OCI-M1 (cell line): ENCODE data around the gene IGF2BP2.
A peak's percentile ranks its signal among the peaks of the same experiment; 100 is the strongest.

ENCODE experiments used
- DNase-seq: peaks from one replicate; lab custom pipeline; 2025; lab: John Stamatoyannopoulos, UW

Gene IGF2BP2

GRCh38 chr3:185733980-185734724, 90.7 kb downstream of the IGF2BP2 start:
- peak; percentile 77 for DNase-seq

GRCh38 chr3:185732782-185733181, 92.1 kb downstream of the IGF2BP2 start:
- DNase-seq, result no peak

- no peak for DNase-seq
These were observed 94.3 kb downstream of the IGF2BP2 start for GRCh38 chr3:185730550-185730949.

GRCh38 chr3:185729337-185730055, 95.3 kb downstream of the IGF2BP2 start:
- no peak for DNase-seq

DNA sequence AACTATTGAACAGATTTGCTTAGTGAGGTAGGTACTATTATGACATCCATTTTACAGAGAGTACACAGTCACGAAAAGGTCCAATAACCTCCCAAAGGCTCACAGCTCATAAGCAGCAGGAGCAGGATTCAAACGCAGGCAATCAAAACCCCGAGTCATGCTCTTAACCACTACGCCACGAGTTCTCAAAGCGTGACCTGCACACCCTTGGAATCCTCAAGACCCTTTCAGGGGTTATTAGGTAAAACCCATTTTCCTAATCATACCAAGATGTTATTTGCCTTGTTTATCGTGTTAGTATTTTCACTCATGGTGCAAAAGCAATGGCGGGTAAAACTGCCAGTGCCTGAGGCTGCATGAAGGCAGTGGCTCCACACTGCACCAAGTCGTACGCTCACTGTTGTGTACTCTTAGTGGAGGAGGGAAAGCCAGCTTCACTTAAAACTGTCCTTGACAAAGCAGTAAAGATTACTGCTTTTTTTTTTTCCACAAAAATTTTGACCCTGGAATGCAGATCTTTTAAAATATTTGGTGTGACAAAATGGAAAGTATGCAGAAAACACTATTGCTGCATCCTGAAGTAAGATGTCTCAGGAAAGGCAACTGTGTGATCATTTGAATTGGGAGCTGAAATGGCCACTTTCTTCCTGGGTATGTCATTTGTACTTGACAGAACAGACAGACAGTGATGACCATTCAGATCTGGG, 96.1 kb downstream of the IGF2BP2 start:
- peak; percentile 12 for DNase-seq

DNA sequence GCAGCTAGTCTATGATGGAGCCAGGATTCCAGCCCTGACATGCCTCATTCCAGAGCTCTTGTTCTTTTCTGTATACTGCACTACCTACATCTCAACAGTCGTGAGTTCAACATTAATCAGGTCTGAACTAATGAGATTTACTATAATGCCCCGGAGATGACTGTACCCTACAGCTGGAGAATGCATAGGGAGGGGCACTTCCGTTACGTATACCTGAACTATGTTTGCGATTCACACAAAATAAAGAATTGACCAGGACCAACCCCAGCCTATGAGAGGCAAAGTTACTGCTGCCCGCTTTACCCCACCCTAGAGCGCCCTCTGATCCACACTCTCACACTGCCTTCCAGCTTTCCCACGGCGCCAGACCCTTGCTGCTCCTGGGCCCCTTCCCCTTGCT, 97.0 kb downstream of the IGF2BP2 start:
- DNase-seq, result no peak

GRCh38 chr3:185726254-185726967, 98.4 kb downstream of the IGF2BP2 start:
- DNase-seq, result no peak

DNA sequence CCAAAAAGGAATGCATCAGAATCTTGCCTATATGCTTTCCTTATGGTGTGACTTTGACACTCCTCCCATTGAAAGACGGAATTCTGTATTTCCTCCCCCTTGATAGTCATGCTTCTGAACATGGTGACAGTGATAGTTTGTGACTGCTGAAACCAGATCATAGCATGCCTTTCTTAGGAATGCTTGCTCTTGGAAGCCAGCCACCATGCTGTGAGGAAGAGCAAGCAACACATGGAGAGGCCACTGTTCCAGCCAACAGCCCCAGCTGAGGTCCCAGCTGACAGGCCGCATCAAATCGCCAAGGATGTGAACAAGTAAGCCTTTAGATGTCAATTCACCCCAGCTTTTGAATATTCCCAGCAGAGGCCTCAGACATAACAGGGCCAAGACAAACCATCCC, 100.1 kb downstream of the IGF2BP2 start:
- no peak for DNase-seq

GRCh38 chr3:185724251-185724650, 100.6 kb downstream of the IGF2BP2 start:
- DNase-seq, result no peak

GRCh38 chr3:185722881-185723280, 102.0 kb downstream of the IGF2BP2 start:
- DNase-seq, result no peak

GRCh38 chr3:185721970-185722369, 102.9 kb downstream of the IGF2BP2 start:
- no peak for DNase-seq

- no peak for DNase-seq
These were observed 104.5 kb downstream of the IGF2BP2 start for GRCh38 chr3:185720326-185720725.

DNA sequence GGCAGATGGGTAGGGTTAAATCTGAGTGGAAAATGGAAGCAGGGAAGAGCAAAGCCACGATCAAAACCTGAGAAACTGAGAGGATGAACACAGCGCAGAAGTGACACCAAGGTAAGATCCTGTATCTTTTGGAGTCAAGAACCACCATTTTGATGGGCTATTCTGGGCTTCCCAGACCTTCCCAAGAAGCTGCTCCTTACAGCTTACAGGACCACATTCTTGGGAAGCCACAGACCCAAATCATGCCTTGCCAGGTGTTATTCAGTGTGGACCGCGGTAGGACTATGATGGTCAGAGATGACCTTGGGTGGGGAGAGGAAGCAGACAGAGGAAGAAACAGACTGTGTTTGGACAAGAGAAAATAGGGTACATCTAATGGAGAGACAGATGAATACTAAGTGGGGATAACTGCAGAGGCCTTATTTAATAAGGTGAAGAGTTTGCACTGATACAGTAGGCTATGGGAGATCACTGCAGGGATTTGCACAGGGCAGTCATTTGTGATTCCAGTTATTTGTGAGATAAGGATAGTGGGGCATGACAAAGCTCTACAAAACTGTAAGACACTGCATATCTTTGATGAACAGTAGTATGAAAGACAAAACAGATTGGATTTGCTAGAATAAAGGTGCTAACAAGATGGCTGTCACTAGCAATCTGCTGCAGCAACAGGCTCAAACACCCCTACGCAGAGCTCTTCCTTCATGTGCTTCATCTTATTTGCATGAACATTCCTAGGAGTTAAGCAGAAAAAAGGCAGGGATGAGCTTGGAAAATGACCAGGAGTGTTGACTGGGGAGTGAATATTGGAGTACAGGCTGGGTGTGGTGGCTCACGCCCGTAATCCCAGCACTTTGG, 105.9 kb downstream of the IGF2BP2 start:
- DNase-seq, result no peak

DNA sequence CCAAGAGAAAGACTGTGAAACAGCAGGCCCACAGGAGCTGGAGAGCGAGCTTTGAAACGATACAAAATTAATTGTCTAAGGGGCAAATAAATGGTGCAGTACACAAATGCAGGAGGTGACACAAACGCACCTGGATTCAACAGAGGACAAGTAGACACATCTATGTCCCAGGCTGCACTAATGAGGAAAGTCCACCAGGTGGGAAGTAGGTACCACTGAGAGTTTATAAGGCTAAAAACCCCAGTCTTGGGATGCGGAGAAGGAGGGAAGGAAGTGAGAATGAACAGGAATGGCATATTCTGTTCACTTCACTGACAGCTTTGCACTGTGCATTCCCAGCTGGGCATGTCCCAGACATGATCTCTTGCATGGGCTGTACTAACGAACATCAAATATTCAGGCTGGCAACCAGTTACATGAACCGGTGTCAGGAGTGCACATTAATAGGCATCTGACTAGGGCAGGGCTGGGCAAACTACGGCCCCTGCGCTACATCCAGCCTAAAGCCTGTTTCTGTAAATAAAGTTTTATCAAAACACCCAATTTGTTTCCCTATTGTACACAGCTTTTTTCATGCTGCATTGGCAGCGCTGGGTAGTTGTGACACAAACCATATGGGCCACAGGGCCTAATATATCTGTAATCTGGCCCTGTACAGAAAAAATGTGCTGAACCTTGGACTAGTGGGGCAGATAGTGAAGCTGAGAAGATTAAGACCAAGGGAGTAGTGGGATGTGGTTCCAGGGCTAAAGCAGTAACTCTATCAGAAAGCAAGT, 107.0 kb downstream of the IGF2BP2 start:
- DNase-seq, result no peak

DNA sequence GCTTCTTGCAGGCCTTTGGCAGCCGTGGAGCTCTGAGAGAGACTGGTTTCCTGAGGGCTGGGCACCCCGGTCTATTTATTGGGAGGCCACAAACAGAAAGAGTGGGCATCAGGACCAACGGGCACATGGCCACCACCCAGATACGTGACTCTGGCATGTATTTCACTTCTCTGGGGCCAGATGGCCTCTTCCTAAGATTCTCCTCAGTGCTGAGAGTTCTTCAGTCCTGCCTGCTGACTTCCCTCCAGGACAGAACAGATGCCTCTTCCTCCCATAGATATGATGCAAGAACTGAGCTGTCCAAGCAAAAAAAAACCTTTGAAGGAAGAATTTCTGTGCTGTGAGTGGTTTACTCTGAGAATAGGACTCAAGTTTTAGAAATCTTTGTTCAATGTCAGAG, 107.7 kb downstream of the IGF2BP2 start:
- DNase-seq, result peak; percentile 12

DNA sequence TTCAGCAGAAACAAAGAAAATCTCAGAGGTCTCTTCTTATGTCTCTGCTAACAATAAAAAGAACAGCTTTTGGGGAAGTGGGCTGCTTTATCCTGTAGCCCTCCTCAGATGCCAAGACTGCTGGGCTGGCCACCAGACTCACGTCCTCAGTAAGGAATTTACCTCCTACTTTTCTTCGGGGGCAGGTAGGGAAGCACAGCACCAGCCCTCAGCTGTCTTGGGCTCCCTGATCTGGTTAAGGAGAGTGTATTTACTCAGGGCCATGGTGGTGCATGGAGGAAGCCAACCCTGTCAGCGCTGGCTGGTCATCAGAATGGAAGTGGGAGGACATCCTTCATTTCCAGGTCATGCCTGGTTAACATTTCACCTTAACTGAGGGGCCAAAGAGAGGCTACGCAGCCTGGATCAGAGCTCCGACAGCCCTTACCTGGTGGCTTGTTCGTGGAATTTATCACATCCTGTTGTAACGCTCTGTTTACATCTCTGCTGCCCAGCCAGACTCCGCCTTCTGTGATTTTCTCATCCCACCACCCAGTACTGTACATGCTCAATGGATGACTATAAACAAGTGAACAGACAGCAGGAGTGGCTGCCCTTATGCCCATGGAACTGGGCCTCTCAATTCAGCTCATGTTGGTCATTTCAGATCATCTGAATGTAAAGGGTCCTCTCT, 108.3 kb downstream of the IGF2BP2 start:
- no peak for DNase-seq

DNA sequence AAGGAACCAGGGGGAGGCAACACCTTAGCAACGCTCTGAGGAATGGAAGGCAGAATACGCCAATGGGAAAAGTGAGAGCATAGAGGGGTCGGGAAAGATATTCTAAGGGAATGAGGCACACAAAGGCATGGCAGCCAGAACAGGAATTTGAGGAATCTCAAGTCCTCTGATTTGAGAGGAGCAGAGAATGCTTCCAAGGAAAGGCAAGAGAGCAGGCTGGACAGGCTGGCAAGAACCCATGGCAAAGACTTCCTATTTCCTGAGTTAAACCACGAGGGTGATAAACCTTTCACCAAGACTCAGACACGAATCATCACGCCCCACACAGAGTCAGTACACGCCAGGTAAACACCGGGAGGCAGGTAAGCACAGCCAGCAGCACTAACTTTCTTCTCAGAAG, 109.8 kb downstream of the IGF2BP2 start:
- DNase-seq, result no peak

GRCh38 chr3:185714085-185714484, 110.8 kb downstream of the IGF2BP2 start:
- DNase-seq, result no peak

DNA sequence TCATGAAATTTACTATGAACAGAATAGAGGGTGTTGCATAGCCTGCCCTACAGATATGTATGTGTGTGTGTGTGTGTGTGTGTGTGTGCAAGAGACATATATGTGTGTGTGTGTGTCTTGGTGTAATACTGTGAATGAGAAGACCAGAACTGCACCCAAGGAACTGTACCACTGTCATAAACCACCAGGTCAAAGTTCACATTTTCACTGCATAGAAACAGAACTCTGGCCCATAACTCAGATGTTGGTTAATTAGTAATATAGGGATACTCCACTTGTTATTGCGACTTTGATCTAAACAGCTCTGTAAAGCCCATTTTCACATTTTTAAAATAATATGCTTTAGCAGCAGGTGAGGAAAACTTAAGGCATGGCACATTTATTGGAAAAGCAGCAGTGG, 111.8 kb downstream of the IGF2BP2 start:
- no peak for DNase-seq

DNA sequence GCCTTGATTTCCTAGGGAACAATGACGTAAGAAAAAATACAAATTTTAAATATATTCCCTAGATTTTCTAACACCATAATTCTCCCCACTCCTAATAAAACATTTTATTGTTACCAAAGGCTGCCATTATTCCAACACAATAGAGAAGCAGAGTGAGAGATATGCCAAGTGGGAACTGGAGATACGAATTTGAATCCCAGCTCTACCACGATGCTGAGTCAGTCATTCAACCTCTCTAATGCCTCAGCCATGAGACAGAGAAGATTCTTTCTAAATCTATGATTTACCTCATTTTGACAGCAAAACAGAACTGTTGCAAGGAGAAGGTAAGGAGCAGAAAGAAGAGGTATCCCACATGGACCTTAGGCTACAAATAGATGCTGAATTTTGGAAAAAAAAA, 112.5 kb downstream of the IGF2BP2 start:
- DNase-seq, result no peak
